H9 (cell line): Measurements from ENCODE around the gene NPTX1. TPM values are rescaled to one million over a fixed set of nuclear protein-coding genes. Genes with fewer than 3 reads are reported as not detected.

Source experiments
- DNase-seq: peaks from one replicate; pipeline ENCODE4 v3.0.0-alpha.2; 2017
- H2AFZ ChIP-seq: one replicate; pipeline ENCODE4 v1.6.1; 2013; ENCODE audit warnings: mild to moderate bottlenecking, low read length, control low read depth, moderate library complexity
- H2AK5ac ChIP-seq: 2 replicates; pipeline ENCODE4 v1.6.1; 2013; ENCODE audit warnings: low read length, control low read depth, mixed read lengths; ENCODE audit not compliant: insufficient read length
- H2BK120ac ChIP-seq: one replicate; pipeline ENCODE4 v1.6.1; 2013; ENCODE audit warnings: low read depth, mild to moderate bottlenecking, low read length, control low read depth, inconsistent platforms; ENCODE audit not compliant: poor library complexity, severe bottlenecking
- H2BK12ac ChIP-seq: 2 replicates; pipeline ENCODE4 v1.6.1; 2013; ENCODE audit warnings: low read length, control low read depth, mixed read lengths, low read depth; ENCODE audit not compliant: insufficient read length
- H2BK15ac ChIP-seq: 2 replicates; pipeline ENCODE4 v1.6.1; 2013; ENCODE audit warnings: low read depth, low read length, control low read depth
- H2BK20ac ChIP-seq: one replicate; pipeline ENCODE4 v1.6.1; 2013; ENCODE audit warnings: low read depth, mild to moderate bottlenecking, low read length, control low read depth, inconsistent platforms; ENCODE audit not compliant: poor library complexity, severe bottlenecking
- H2BK5ac ChIP-seq: 2 replicates; pipeline ENCODE4 v1.6.1; 2013; ENCODE audit warnings: low read length, control low read depth, mixed read lengths; ENCODE audit not compliant: insufficient read length
- H3K14ac ChIP-seq: 2 replicates; pipeline ENCODE4 v1.6.1; 2013; ENCODE audit warnings: low read length, control low read depth; ENCODE audit not compliant: insufficient read depth
- H3K18ac ChIP-seq: 2 replicates; pipeline ENCODE4 v1.6.1; 2013; ENCODE audit warnings: low read depth, mild to moderate bottlenecking, mixed read lengths, low read length, control low read depth; ENCODE audit not compliant: insufficient read length
- H3K23ac ChIP-seq: 2 replicates; pipeline ENCODE4 v1.6.1; 2013; ENCODE audit warnings: low read length, control low read depth, mixed read lengths, low read depth; ENCODE audit not compliant: insufficient read length
- H3K23me2 ChIP-seq: 2 replicates; pipeline ENCODE4 v1.6.1; 2013; ENCODE audit warnings: low read depth, mild to moderate bottlenecking, mixed read lengths, low read length, control low read depth; ENCODE audit not compliant: insufficient read length, poor library complexity, severe bottlenecking
- H3K27ac ChIP-seq: 2 replicates; pipeline ENCODE4 v1.5.1; 2013; ENCODE audit warnings: low read length, control low read depth, mixed read lengths, low read depth; ENCODE audit not compliant: insufficient read length
- H3K27me3 ChIP-seq: 2 replicates; pipeline ENCODE4 v1.6.1; 2013; ENCODE audit warnings: low read length, control low read depth, inconsistent platforms; ENCODE audit not compliant: insufficient read depth
- H3K4ac ChIP-seq: 2 replicates; pipeline ENCODE4 v1.6.1; 2013; ENCODE audit warnings: low read depth, mild to moderate bottlenecking, control low read depth, inconsistent platforms, low read length, moderate library complexity
- H3K4me1 ChIP-seq: 2 replicates; pipeline ENCODE4 v1.6.1; 2013; ENCODE audit warnings: low read length, control low read depth, inconsistent platforms; ENCODE audit not compliant: insufficient read depth
- H3K4me2 ChIP-seq: 2 replicates; pipeline ENCODE4 v1.6.1; 2013; ENCODE audit warnings: low read length, control low read depth, mixed read lengths; ENCODE audit not compliant: insufficient read length, insufficient read depth
- H3K56ac ChIP-seq: 2 replicates; pipeline ENCODE4 v1.6.1; 2013; ENCODE audit warnings: low read depth, mild to moderate bottlenecking, mixed read lengths, low read length, control low read depth; ENCODE audit not compliant: insufficient read length
- H3K79me1 ChIP-seq: 2 replicates; pipeline ENCODE4 v1.6.1; 2013; ENCODE audit warnings: low read depth, mild to moderate bottlenecking, moderate library complexity, low read length, control low read depth, inconsistent platforms; ENCODE audit not compliant: insufficient read depth, poor library complexity, severe bottlenecking
- H3K79me2 ChIP-seq: 2 replicates; pipeline ENCODE4 v1.6.1; 2013; ENCODE audit warnings: low read length, control low read depth, inconsistent platforms; ENCODE audit not compliant: insufficient read depth
- H3K9ac ChIP-seq: 2 replicates; pipeline ENCODE4 v1.6.1; 2013; ENCODE audit warnings: low read length, control low read depth, mixed read lengths; ENCODE audit not compliant: insufficient read length; ENCODE audit errors: extremely low read depth
- H3K9me3 ChIP-seq: one replicate; pipeline ENCODE4 v1.6.1; 2013; ENCODE audit warnings: low read depth, low read length, inconsistent platforms; ENCODE audit not compliant: control insufficient read depth
- H3T11ph ChIP-seq: one replicate; pipeline ENCODE4 v1.6.1; 2013; ENCODE audit warnings: mild to moderate bottlenecking, low read length, control low read depth, inconsistent platforms
- H4K20me1 ChIP-seq: one replicate; pipeline ENCODE4 v1.6.1; 2013; ENCODE audit not compliant: control insufficient read depth, insufficient read length, insufficient read depth
- H4K5ac ChIP-seq: 2 replicates; pipeline ENCODE4 v1.6.1; 2013; ENCODE audit warnings: low read depth, mild to moderate bottlenecking, mixed read lengths, low read length, control low read depth; ENCODE audit not compliant: insufficient read length
- H4K8ac ChIP-seq: replicated peaks from 2 replicates; pipeline ENCODE4 v1.6.1; 2013; ENCODE audit warnings: low read length, control low read depth, mixed read lengths, low read depth; ENCODE audit not compliant: insufficient read length
- H4K91ac ChIP-seq: 2 replicates; pipeline ENCODE4 v1.6.1; 2013; ENCODE audit warnings: low read depth, mild to moderate bottlenecking, moderate library complexity, mixed read lengths, low read length, control low read depth; ENCODE audit not compliant: insufficient read length
- H3K27ac Mint-ChIP-seq, 3 experiments: 2 replicates in 2 of 3; 3 replicates in 1 of 3; pipeline ENCODE4 v1.8.0; 2020 to 2021; ENCODE audit warnings: mixed read lengths in 3 of 3, mild to moderate bottlenecking in 1 of 3, moderate library complexity in 1 of 3
- H3K27me3 Mint-ChIP-seq: 2 replicates; pipeline ENCODE4 v1.8.0; 2021; ENCODE audit warnings: low read depth, mild to moderate bottlenecking, moderate library complexity, mixed read lengths
- H3K36me3 Mint-ChIP-seq, 3 experiments: 2 replicates in 2 of 3; 3 replicates in 1 of 3; pipeline ENCODE4 v1.8.0; 2020 to 2021; ENCODE audit warnings: low read depth in 3 of 3, mixed read lengths in 3 of 3; ENCODE audit not compliant: insufficient read depth in 1 of 3
- H3K4me1 Mint-ChIP-seq, 2 experiments: 2 replicates each; pipeline ENCODE4 v1.8.0; 2020; ENCODE audit warnings: mixed read lengths in 2 of 2
- H3K4me3 Mint-ChIP-seq, 2 experiments: 2 replicates in 1 of 2; 3 replicates in 1 of 2; pipeline ENCODE4 v1.8.0; 2020 to 2021; ENCODE audit warnings: mild to moderate bottlenecking in 2 of 2, mixed read lengths in 2 of 2, moderate library complexity in 1 of 2
- H3K9me3 Mint-ChIP-seq, 2 experiments: 2 replicates in 1 of 2; 3 replicates in 1 of 2; pipeline ENCODE4 v1.8.0; 2020; ENCODE audit warnings: mild to moderate bottlenecking in 2 of 2, mixed read lengths in 2 of 2, moderate library complexity in 1 of 2
- CTCF ChIP-seq: fragments of 200-600 bp; sonication (generic); conservative IDR thresholded peaks from 3 replicates; pipeline ENCODE4 v1.8.0; 2021; ENCODE audit warnings: antibody characterized with exemption, mild to moderate bottlenecking
- WGBS: extraction: QIAGEN DNeasy Blood & Tissue Kit; methylation state at CpG from one replicate; pipeline ENCODE4 v1.1.7; 2013; ENCODE audit warnings: missing lambda C conversion rate, low lambda C conversion rate, mixed read lengths; ENCODE audit not compliant: insufficient read length; ENCODE audit errors: extremely low coverage; 5-methylcytosine and 5-hydroxymethylcytosine counted together
- total RNA-seq: library from RNA; stranded (reverse); gene quantifications from 2 replicates; pipeline ENCODE4 v1.2.1, GENCODE V29; 2021

NPTX1 gene
- total RNA-seq, 1 experiment from 2014 or later = 20.5 TPM

GRCh38 chr17:80447790-80448189 is 28.6 kb downstream of the NPTX1 start:
- H3K14ac ChIP-seq = no peak overlapping the region
- no peak overlapping the region for H3K4me3 Mint-ChIP-seq
- no peak overlapping the region for H2BK15ac ChIP-seq
- H3K27me3 ChIP-seq = no peaks in the 10 kb centered on the region
- H2BK5ac ChIP-seq = no peak overlapping the region
- no peak overlapping the region for H3K4ac ChIP-seq
- H4K91ac ChIP-seq = no peak overlapping the region
- H3K23ac ChIP-seq = no peak overlapping the region
- no peak overlapping the region for H2BK20ac ChIP-seq
- H3K9me3 ChIP-seq = no peaks in the 10 kb centered on the region
- H3K79me2 ChIP-seq = no peaks in the 10 kb centered on the region
- no peaks in the 10 kb centered on the region for H3K79me1 ChIP-seq
- peaks cover 41% of the 10 kb centered on the region for H3K27me3 Mint-ChIP-seq
- H4K5ac ChIP-seq = no peak overlapping the region
- H4K8ac ChIP-seq = no peak overlapping the region
- H3K4me1 ChIP-seq = no peaks in the 10 kb centered on the region
- H3K56ac ChIP-seq = no peak overlapping the region
- H3K36me3 Mint-ChIP-seq = no peaks in the 10 kb centered on the region
- H3K4me2 ChIP-seq = no peak overlapping the region
- no peak overlapping the region for H3K18ac ChIP-seq
- no peak overlapping the region for H2BK120ac ChIP-seq
- WGBS = no CpG with 5 or more reads among the region's 4 CpGs
- H3K4me1 Mint-ChIP-seq = peaks cover 5 to 12% of the 10 kb centered on the region in 2 experiments
- no peak overlapping the region for H3T11ph ChIP-seq
- H3K27ac Mint-ChIP-seq = no peak overlapping the region
- TF ChIP-seq CTCF = no peak
- DNase-seq = no peak
- H3K9ac ChIP-seq = no peak overlapping the region
- no peak overlapping the region for H2BK12ac ChIP-seq
- H3K23me2 ChIP-seq = no peaks in the 10 kb centered on the region
- no peak overlapping the region for H2AK5ac ChIP-seq
- H4K20me1 ChIP-seq = no peaks in the 10 kb centered on the region
- H3K9me3 Mint-ChIP-seq = no peaks in the 10 kb centered on the region
- no peak overlapping the region for H3K27ac ChIP-seq
- no peak overlapping the region for H2AFZ ChIP-seq
